Smooth muscle cell of the brain vasculature (primary cell): ENCODE results near the gene EDN1.

ENCODE experiments used
- DNase-seq: peaks from one replicate; pipeline ENCODE4 v3.0.0-alpha.2; 2012; ENCODE audit warnings: low read depth, low spot score

EDN1 gene

DNA sequence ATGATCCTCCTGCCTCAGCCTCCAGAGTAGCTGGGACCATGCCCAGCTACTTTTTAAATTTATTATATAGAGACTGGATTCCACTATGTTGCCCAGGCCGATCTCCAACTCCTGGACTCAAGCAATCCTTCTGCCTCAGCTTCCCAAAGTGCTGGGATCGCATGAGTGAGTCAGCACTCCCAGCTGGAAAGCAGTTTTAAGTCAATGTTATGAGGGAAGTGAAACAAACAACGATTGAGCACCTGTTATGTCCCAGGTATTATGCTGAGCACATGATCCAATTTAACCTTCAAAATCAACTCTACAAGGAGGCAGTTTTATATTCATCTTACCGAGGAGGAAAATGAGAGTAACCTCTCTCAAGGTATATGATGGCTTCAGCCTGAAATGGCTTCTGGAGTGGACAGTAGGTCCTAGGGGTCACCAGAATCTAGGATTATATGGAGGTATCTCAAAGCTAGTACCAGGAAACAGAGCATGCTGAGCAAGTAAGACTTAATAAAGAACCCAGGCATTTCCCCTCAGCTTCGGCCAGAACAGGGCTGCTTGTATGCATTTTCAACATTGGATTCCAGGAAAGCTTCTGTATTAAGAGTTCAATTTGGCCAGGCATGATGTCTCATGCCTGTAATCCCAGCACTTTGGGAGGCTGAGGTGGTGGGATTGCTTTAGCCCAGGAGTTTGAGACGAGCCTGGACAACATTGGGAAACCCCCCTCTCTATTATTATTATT, 55.0 kb downstream of the EDN1 start:
- DNase-seq, result no peak

DNA sequence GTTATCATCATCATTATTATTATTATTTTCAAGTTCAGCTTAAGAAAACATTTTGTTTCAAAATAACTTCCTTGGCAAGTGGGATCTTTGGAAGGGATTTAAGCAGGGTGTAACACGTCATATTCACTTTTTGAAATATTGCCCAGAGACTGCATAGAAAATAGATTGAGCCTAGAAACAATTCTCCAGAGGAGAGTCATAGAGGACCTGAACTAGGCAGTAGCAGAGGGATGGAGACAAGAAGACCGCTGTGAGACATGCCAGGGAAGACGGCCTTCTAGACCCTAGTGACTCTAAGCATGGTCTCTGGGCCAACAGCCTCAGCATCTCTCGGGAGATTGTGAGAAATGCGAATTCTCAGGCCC, 55.5 kb downstream of the EDN1 start:
- no peak for DNase-seq
